Spinal cord (tissue), 10 donors: ENCODE data around the gene ADAMTSL3. TPM values are rescaled to one million over a fixed set of nuclear protein-coding genes. Genes with fewer than 3 reads are reported as not detected.
A peak's percentile ranks its signal among the peaks of the same experiment; 100 is the strongest.

Source experiments
- DNase-seq, 6 donors: peaks; one replicate each; pipeline versions ENCODE4 v3.0.0 to v3.0.0-alpha.2; 2013 to 2015; ENCODE audit warnings: low spot score in 6 of 6, low read depth in 4 of 6
- H3K27ac ChIP-seq: one replicate; pipeline ENCODE4 v1.5.1; 2013; ENCODE audit warnings: low read depth, low read length, control low read depth
- H3K27me3 ChIP-seq: one replicate; pipeline ENCODE4 v1.6.1; 2013; ENCODE audit warnings: low read length; ENCODE audit not compliant: control insufficient read depth, insufficient read depth
- H3K36me3 ChIP-seq: one replicate; pipeline ENCODE4 v1.6.1; 2013; ENCODE audit warnings: low read length; ENCODE audit not compliant: control insufficient read depth, insufficient read depth
- H3K4me1 ChIP-seq: one replicate; pipeline ENCODE4 v1.6.1; 2013; ENCODE audit warnings: low read length; ENCODE audit not compliant: control insufficient read depth, insufficient read depth
- H3K4me3 ChIP-seq: one replicate; pipeline ENCODE4 v1.5.1; 2013; ENCODE audit warnings: low read depth, low read length, control low read depth
- H3K9me3 ChIP-seq: one replicate; pipeline ENCODE4 v1.6.1; 2013; ENCODE audit warnings: low read length; ENCODE audit not compliant: control insufficient read depth, insufficient read depth
- WGBS: methylation state at CpG from one replicate; pipeline ENCODE4 v1.1.5; 2013; ENCODE audit warnings: missing lambda C conversion rate; ENCODE audit not compliant: insufficient coverage; 5-methylcytosine and 5-hydroxymethylcytosine counted together
- polyA plus RNA-seq, 2 donors: library from polyadenylated mRNA; unstranded; fragments of 120-200 nt; gene quantifications; one replicate each; pipeline ENCODE4 v1.2.1, GENCODE V29; 2013; ENCODE audit not compliant: insufficient read length in 2 of 2
- total RNA-seq, 2 donors: library from RNA; depleted of rRNA in 1 of 2; stranded (reverse); fragments of 120-200 nt in 1 of 2; fragments of >200 nt in 1 of 2; gene quantifications; one replicate each; pipeline versions ENCODE4 v1.2.3 to v1.2.4, GENCODE V29; 2013 to 2014
- donor health status: healthy.

Gene ADAMTSL3
- total and polyA plus RNA-seq, 4 donors, result 3.6 to 25.2 (median 12.0) TPM

GRCh38 chr15:83613714-83614113, 40.2 kb upstream of the ADAMTSL3 start:
- Histone ChIP-seq H3K4me1 (no peaks in the 10 kb centered on the region), H3K4me3 (no peak overlapping the region), H3K27ac (no peak overlapping the region), H3K27me3 (no peaks in the 10 kb centered on the region), H3K9me3 (no peaks in the 10 kb centered on the region), H3K36me3 (peaks cover 5% of the 10 kb centered on the region)
- WGBS, result 91% methylated on average over 1 of the region's 2 CpGs
- DNase-seq, result peak in 1 of 6 donors; percentile 41

GRCh38 chr15:83616840-83617239, 37.1 kb upstream of the ADAMTSL3 start:
- peaks cover 5% of the 10 kb centered on the region for H3K36me3 ChIP-seq
- no CpG with 5 or more reads among the region's 1 CpG for WGBS

GRCh38 chr15:83626171-83626802, 27.6 kb upstream of the ADAMTSL3 start:
- Histone ChIP-seq H3K36me3 (no peaks in the 10 kb centered on the region), H3K4me1 (peaks cover 3% of the 10 kb centered on the region), H3K9me3 (no peaks in the 10 kb centered on the region), H3K4me3 (no peak overlapping the region), H3K27ac (no peak overlapping the region), H3K27me3 (no peaks in the 10 kb centered on the region)
- no peak for DNase-seq
- WGBS, result 90% methylated on average over 2 of the region's 2 CpGs

More at GRCh38 chr15:83616840-83617239, 37.1 kb upstream of the ADAMTSL3 start:
- no peaks in the 10 kb centered on the region for H3K27me3 ChIP-seq
- no peak for DNase-seq
- no peaks in the 10 kb centered on the region for H3K4me1 ChIP-seq
- H3K27ac ChIP-seq, result no peak overlapping the region
- no peak overlapping the region for H3K4me3 ChIP-seq
- H3K9me3 ChIP-seq, result peaks cover 1% of the 10 kb centered on the region

GRCh38 chr15:83631534-83631933, 22.4 kb upstream of the ADAMTSL3 start:
- Histone ChIP-seq H3K27me3 (no peaks in the 10 kb centered on the region), H3K4me3 (no peak overlapping the region)
- WGBS, result 100% methylated on average over 1 of the region's 2 CpGs

GRCh38 chr15:83643201-83643600, 10.7 kb upstream of the ADAMTSL3 start:
- Histone ChIP-seq H3K27me3 (no peaks in the 10 kb centered on the region), H3K27ac (no peak overlapping the region), H3K36me3 (no peaks in the 10 kb centered on the region), H3K4me3 (no peak overlapping the region), H3K4me1 (no peaks in the 10 kb centered on the region), H3K9me3 (peaks cover 4% of the 10 kb centered on the region)
- DNase-seq, result no peak

More at GRCh38 chr15:83631534-83631933, 22.4 kb upstream of the ADAMTSL3 start:
- DNase-seq, result no peak
- H3K36me3 ChIP-seq, result no peaks in the 10 kb centered on the region
- H3K27ac ChIP-seq, result no peak overlapping the region
- peaks cover 1% of the 10 kb centered on the region for H3K9me3 ChIP-seq
- no peaks in the 10 kb centered on the region for H3K4me1 ChIP-seq

GRCh38 chr15:83644439-83644838, 9.5 kb upstream of the ADAMTSL3 start:
- 93% methylated on average over 1 of the region's 1 CpG for WGBS

GRCh38 chr15:83650831-83651230, 3.1 kb upstream of the ADAMTSL3 start:
- 83% methylated on average over 2 of the region's 2 CpGs for WGBS
- H3K27me3 ChIP-seq, result peaks cover 25% of the 10 kb centered on the region
- peaks cover 21% of the 10 kb centered on the region for H3K4me1 ChIP-seq
- H3K9me3 ChIP-seq, result no peaks in the 10 kb centered on the region
- no peak overlapping the region for H3K27ac ChIP-seq
- DNase-seq, result no peak
- H3K4me3 ChIP-seq, result no peak overlapping the region
- H3K36me3 ChIP-seq, result no peaks in the 10 kb centered on the region

More at GRCh38 chr15:83644439-83644838, 9.5 kb upstream of the ADAMTSL3 start:
- no peaks in the 10 kb centered on the region for H3K36me3 ChIP-seq
- no peaks in the 10 kb centered on the region for H3K27me3 ChIP-seq
- H3K9me3 ChIP-seq, result peaks cover 2% of the 10 kb centered on the region
- H3K4me3 ChIP-seq, result no peak overlapping the region
- H3K27ac ChIP-seq, result no peak overlapping the region
- no peaks in the 10 kb centered on the region for H3K4me1 ChIP-seq
- DNase-seq, result no peak

- peaks cover 30% of the 10 kb centered on the region for H3K27me3 ChIP-seq
Measured at GRCh38 chr15:83651541-83651940, 2.4 kb upstream of the ADAMTSL3 start.

GRCh38 chr15:83652626-83653204, 1.2 kb upstream of the ADAMTSL3 start:
- Histone ChIP-seq H3K27ac (no peak overlapping the region), H3K27me3 (peaks cover 30% of the 10 kb centered on the region), H3K9me3 (no peaks in the 10 kb centered on the region), H3K36me3 (no peaks in the 10 kb centered on the region), H3K4me1 (peaks cover 21% of the 10 kb centered on the region), H3K4me3 (no peak overlapping the region)
- no peak for DNase-seq
- WGBS, result 90% methylated on average over 5 of the region's 5 CpGs

More at GRCh38 chr15:83651541-83651940, 2.4 kb upstream of the ADAMTSL3 start:
- H3K36me3 ChIP-seq, result no peaks in the 10 kb centered on the region
- no peaks in the 10 kb centered on the region for H3K9me3 ChIP-seq
- no peak for DNase-seq
- no peak overlapping the region for H3K4me3 ChIP-seq
- WGBS, result no CpG with 5 or more reads among the region's 6 CpGs
- no peak overlapping the region for H3K27ac ChIP-seq
- H3K4me1 ChIP-seq, result peaks cover 21% of the 10 kb centered on the region

- H3K4me3 ChIP-seq, result no peak overlapping the region
Measured at GRCh38 chr15:83653288-83653638, 660 bp upstream of the ADAMTSL3 start.

More at GRCh38 chr15:83653288-83653638, 660 bp upstream of the ADAMTSL3 start:
- Histone ChIP-seq H3K36me3 (no peaks in the 10 kb centered on the region), H3K27ac (no peak overlapping the region), H3K9me3 (no peaks in the 10 kb centered on the region), H3K27me3 (peaks cover 30% of the 10 kb centered on the region), H3K4me1 (peaks cover 21% of the 10 kb centered on the region)
- WGBS, result 32% methylated on average over 11 of the region's 18 CpGs
- no peak for DNase-seq
